NB4 (cell line): ENCODE measurements around the gene AP3S1.
A peak's percentile ranks its signal among the peaks of the same experiment; 100 is the strongest.

ENCODE experiments used
- DNase-seq: peaks from one replicate; pipeline ENCODE4 v3.0.0; 2010; ENCODE audit warnings: low read depth
- H3K4me3 ChIP-seq: one replicate; pipeline ENCODE4 v1.5.1; 2011; ENCODE audit warnings: mild to moderate bottlenecking, low read depth, low read length, moderate library complexity
- CTCF ChIP-seq: IDR thresholded peaks from one replicate; pipeline ENCODE4 v1.5.1; 2012; ENCODE audit warnings: low read depth, low read length
- MYC ChIP-seq: IDR thresholded peaks from 2 replicates; pipeline ENCODE4 v1.6.1; 2011; ENCODE audit warnings: low read depth, low read length
- POLR2A ChIP-seq: IDR thresholded peaks from 2 replicates; pipeline ENCODE4 v1.6.1; 2011; ENCODE audit warnings: mild to moderate bottlenecking; ENCODE audit not compliant: insufficient read length; ENCODE audit errors: extremely low read depth
- TF ChIP-seq, protein P1 (sequence below): IDR thresholded peaks from 2 replicates; pipeline ENCODE4 v1.6.1; 2011; ENCODE audit warnings: low read depth, low read length

AP3S1 gene

DNA sequence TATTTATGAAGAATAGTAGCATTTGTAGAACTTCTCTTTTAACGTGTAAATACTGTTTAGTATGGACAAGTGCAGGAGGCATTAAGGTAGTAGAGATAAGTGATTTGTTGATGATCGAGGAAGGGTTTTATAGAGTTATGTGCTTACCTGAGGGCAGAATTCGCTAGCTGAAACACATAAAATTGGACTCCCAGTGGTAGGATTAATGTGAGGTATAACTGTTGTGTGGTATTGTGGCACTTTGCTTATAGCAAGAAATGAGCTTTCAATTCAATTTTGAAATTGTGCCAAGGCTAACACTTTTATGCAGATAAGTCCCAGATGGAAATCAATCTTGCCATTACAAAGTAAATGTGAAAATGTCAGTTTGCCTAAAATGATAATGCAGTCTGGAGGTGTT is 1.2 kb downstream of the AP3S1 start:
- TF ChIP-seq, protein P1, sequence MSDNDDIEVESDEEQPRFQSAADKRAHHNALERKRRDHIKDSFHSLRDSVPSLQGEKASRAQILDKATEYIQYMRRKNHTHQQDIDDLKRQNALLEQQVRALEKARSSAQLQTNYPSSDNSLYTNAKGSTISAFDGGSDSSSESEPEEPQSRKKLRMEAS = no peak
- no peak for TF ChIP-seq MYC
- no peak for DNase-seq
- peak overlapping the region; percentile 91 for H3K4me3 ChIP-seq

DNA sequence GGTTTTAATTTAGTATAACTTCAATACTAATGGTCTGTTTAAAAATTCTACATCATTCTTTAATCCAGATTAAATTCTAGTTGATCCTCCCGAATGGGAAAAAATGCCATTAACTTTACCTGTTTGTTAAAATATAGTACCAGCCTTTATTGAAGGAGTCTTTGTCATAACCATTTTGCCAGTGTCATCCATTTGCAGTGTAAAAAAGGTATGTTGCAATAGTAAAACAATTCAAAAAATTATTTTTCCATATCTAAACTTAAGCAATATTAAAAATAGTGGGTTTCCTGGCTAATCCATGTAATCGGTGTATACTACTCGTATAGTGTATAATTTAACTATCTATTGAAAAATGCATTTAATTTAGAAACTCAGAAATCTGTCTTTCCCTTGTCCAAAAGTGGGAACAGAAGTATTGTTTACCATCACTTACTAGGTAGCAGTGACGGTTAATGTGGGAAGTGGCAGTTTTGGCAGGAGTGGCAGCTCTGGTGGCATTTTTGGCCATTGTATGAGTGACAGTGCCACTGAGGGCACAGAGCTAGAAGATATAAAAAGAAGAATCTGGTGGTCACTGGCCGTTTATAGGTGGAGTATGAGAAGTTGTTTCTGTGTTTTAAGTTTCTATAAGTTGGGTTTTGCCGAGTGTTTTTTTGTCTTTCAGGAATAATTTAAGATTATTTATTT is 1.9 kb downstream of the AP3S1 start:
- peak; percentile 11 for DNase-seq
- H3K4me3 ChIP-seq = peak overlapping the region; percentile 91
- TF ChIP-seq, protein P1 = no peak
- no peak for TF ChIP-seq POLR2A
- no peak for TF ChIP-seq MYC
- no peak for TF ChIP-seq CTCF

DNA sequence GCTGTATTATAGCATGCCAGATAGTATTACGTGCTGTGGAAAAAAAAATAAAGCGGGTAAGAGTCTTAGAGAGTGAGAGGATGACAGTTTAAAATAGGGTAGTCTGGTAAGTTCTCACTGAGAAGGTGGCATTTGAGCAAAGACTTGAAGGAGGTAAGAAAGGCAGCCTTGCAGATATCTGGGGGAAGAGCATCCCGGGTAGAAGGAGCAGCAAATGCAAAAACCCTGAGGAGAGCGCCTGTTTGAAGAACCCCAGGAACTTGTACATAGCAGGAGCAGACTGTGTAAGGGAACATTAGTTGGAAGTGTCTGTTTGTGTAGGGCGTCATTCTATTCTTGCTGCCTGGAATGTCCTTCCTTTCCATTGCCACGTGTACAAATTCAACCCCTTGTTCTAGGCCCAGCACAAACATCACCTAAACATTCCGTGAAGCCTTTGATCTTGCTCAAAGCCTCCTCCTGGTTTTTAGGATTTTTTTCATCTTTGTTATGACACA is 2.6 kb downstream of the AP3S1 start:
- H3K4me3 ChIP-seq = no peak overlapping the region
- DNase-seq = no peak
- TF ChIP-seq POLR2A (no peak), MYC (no peak), CTCF (no peak)
- TF ChIP-seq, protein P1 = no peak

- no peak for DNase-seq
- TF ChIP-seq POLR2A = no peak
- TF ChIP-seq CTCF = no peak
- TF ChIP-seq, protein P1 = no peak
- no peak for TF ChIP-seq MYC
- H3K4me3 ChIP-seq = no peak overlapping the region
Measured at GRCh38 chr5:115847290-115847689, 5.6 kb downstream of the AP3S1 start.

DNA sequence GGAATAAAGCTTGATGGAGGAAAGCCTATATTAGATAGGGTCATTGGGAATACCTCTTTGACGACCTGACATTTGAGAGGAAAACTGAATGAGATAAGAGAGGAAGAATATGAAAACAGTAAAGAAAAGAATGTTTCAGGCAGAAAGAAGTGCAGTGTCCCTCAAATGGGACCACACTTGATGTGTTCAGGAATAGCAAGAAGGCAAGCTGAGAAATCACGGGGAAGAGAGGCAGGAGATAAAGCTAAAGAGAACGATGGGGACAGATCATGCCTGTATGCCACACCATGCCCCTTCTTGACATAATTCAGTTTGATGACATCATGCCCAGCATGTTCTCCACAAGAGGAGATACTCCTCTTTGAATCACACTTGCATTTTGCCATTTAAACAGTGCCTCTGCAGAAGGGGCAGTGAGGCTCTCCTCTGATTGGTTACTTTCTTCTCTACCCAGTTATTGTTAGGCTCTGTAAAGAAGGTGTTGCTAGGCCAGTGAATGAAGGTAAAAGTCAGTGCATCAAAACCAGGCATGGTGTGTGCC is 7.6 kb downstream of the AP3S1 start:
- TF ChIP-seq, protein P1 = no peak

DNA sequence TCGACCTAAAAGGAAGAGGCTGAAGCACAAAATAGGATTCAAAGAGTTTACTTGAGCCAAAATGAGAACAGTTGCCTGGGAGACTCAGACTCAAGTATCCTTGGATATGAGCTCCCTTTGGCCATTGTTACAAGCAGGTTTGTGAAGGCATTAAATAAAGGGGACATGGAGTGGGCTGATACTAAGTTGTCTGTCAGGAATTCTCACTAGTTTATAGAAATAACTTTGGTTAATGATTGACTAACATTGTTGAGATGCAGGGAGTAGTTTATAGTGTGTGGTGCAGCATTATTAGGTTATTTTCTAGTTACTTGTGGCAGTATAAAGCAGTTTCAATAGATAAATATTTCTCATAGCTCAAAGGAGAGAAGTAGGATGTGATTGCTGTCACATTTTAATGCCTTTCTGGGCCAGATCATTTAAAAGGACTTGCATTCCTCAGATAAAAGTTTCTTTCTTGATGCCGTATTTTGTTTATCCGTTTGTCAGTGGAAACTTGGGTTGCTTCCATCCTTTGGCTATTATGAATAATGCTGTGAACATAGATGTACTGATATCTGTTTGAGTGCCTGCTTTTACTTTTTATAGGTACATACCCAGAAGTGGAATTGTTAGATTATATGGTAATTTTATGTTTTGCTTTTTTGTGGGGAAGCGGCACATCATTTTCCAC is 9.1 kb downstream of the AP3S1 start:
- TF ChIP-seq POLR2A (no peak), MYC (no peak), CTCF (no peak)
- TF ChIP-seq, protein P1 = no peak
- no peak for DNase-seq
- no peak overlapping the region for H3K4me3 ChIP-seq

More for the DNA sequence above, 7.6 kb downstream of the AP3S1 start:
- H3K4me3 ChIP-seq = no peak overlapping the region
- no peak for DNase-seq
